ENCODE data around the gene TGM6.

Gene TGM6

GRCh38 chr20:2348336-2348735, 32.4 kb upstream of the TGM6 start:
- TF ChIP-seq, protein P1, sequence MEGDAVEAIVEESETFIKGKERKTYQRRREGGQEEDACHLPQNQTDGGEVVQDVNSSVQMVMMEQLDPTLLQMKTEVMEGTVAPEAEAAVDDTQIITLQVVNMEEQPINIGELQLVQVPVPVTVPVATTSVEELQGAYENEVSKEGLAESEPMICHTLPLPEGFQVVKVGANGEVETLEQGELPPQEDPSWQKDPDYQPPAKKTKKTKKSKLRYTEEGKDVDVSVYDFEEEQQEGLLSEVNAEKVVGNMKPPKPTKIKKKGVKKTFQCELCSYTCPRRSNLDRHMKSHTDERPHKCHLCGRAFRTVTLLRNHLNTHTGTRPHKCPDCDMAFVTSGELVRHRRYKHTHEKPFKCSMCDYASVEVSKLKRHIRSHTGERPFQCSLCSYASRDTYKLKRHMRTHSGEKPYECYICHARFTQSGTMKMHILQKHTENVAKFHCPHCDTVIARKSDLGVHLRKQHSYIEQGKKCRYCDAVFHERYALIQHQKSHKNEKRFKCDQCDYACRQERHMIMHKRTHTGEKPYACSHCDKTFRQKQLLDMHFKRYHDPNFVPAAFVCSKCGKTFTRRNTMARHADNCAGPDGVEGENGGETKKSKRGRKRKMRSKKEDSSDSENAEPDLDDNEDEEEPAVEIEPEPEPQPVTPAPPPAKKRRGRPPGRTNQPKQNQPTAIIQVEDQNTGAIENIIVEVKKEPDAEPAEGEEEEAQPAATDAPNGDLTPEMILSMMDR (IDR thresholded peaks at IDR 0.05; ENCODE audit: extremely low read depth, missing control alignments), result no peak
- no peak for DNase-seq (ENCODE audit: low spot score)

- no peak for DNase-seq (ENCODE audit: low spot score)
- TF ChIP-seq, protein P1 (IDR thresholded peaks at IDR 0.05; ENCODE audit: extremely low read depth, missing control alignments), result no peak
Measured at GRCh38 chr20:2349801-2350200, 30.9 kb upstream of the TGM6 start.

- TF ChIP-seq, protein P1 (IDR thresholded peaks at IDR 0.05; ENCODE audit: extremely low read depth, missing control alignments), result no peak
- DNase-seq (ENCODE audit: low spot score), result no peak
Measured at GRCh38 chr20:2350606-2351005, 30.1 kb upstream of the TGM6 start.

GRCh38 chr20:2353231-2353630, 27.5 kb upstream of the TGM6 start:
- DNase-seq (ENCODE audit: low spot score), result no peak
- TF ChIP-seq, protein P1 (IDR thresholded peaks at IDR 0.05; ENCODE audit: extremely low read depth, missing control alignments), result no peak

DNA sequence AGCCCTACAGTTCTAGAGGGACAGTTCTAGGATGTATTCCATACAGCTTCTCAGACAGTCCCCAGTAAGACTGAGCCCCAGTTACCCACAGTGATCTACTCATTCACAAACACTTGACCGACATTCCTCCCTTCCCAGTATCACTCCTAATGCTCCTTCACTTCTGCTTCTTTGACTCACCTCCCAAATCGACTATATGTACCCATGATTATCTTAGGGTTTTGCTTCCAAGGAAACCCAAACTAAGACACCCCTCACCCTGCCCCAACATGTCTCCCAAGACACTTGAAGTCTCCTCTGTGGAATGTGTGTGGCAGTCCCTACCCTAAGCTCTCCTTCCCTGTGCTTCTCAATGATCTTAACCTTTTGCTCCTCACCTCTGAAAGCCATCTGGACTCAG, 23.6 kb upstream of the TGM6 start:
- no peak for DNase-seq (ENCODE audit: low spot score)
- TF ChIP-seq, protein P1 (IDR thresholded peaks at IDR 0.05; ENCODE audit: extremely low read depth, missing control alignments), result no peak

GRCh38 chr20:2358006-2358405, 22.7 kb upstream of the TGM6 start:
- TF ChIP-seq, protein P1 (IDR thresholded peaks at IDR 0.05; ENCODE audit: extremely low read depth, missing control alignments), result no peak

DNA sequence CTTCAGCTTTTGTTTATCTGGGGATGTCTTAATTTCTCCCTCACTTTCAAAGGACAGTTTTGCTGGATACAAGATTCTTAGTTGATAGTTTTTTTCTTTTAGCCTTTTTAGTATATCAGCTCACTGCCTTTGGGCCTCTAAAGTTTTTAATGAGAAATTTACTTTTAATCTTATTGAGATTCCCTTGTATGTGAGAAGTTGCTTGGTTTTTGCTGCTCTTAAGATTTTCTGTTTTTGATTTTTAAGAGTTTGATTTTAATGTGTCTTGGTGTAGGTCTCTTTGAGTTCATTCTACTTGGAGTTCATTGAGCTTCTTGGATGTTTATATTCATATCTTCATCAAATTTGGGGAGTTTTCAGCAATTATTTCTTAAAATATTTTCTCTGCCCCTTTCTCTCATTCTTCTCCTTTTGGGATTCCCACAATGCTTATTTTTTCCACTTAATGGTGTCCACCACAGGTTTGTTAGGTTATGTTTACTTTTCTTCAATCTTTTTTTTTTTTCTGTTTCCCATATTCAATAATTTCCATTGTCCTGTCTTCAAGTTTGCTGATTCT, 19.6 kb upstream of the TGM6 start:
- DNase-seq (ENCODE audit: low spot score), result no peak
- TF ChIP-seq, protein P1 (IDR thresholded peaks at IDR 0.05; ENCODE audit: extremely low read depth, missing control alignments), result no peak

More at GRCh38 chr20:2358006-2358405, 22.7 kb upstream of the TGM6 start:
- DNase-seq (ENCODE audit: low spot score), result no peak
